HepG2 (cell line): ENCODE results near the gene THRAP3. TPM values are rescaled to one million over a fixed set of nuclear protein-coding genes. Genes with fewer than 3 reads are reported as not detected.
A peak's percentile ranks its signal among the peaks of the same experiment; 100 is the strongest.

ENCODE experiments used
- ARID2 ChIP-seq: sonication (generic); formaldehyde crosslinking; IDR thresholded peaks from 2 replicates; pipeline ENCODE4 v1.8.1; 2022; ENCODE audit warnings: mild to moderate bottlenecking, missing genetic modification reagents, borderline replicate concordance
- ASH2L ChIP-seq: fragments of 300-600, 200-600 bp; sonication (generic); IDR thresholded peaks from 2 replicates; pipeline ENCODE4 v1.7.0; 2017; ENCODE audit warnings: low read depth, mild to moderate bottlenecking, moderate library complexity, mixed read lengths, low read length; ENCODE audit not compliant: insufficient read length
- FOXK2 ChIP-seq: fragments of 450-650 bp; IDR thresholded peaks from 2 replicates; pipeline ENCODE4 v1.6.1; 2016
- GPBP1L1 ChIP-seq: sonication (generic); formaldehyde crosslinking; IDR thresholded peaks from 2 replicates; pipeline ENCODE4 v1.5.0; 2020; ENCODE audit warnings: mild to moderate bottlenecking, missing genetic modification reagents
- HBP1 ChIP-seq: IDR thresholded peaks from 2 replicates; pipeline ENCODE4 v1.6.1; 2016; ENCODE audit warnings: low read depth, control low read depth
- HINFP ChIP-seq: sonication (generic); formaldehyde crosslinking; IDR thresholded peaks from 2 replicates; pipeline ENCODE4 v1.4.0; 2020; ENCODE audit warnings: low read depth, mild to moderate bottlenecking, missing genetic modification reagents
- HMG20A ChIP-seq: IDR thresholded peaks from 2 replicates; pipeline ENCODE4 v1.6.1; 2016; ENCODE audit warnings: borderline replicate concordance
- JUND ChIP-seq: sonication (generic); formaldehyde crosslinking; IDR thresholded peaks from 2 replicates; pipeline ENCODE4 v1.8.0; 2022; ENCODE audit warnings: mild to moderate bottlenecking, missing genetic modification reagents
- KLF13 ChIP-seq: sonication (generic); formaldehyde crosslinking; IDR thresholded peaks from 2 replicates; pipeline ENCODE4 v1.4.0; 2020; ENCODE audit warnings: mild to moderate bottlenecking, missing genetic modification reagents
- RARG ChIP-seq: sonication (generic); formaldehyde crosslinking; IDR thresholded peaks from 2 replicates; pipeline ENCODE4 v1.4.0; 2020; ENCODE audit warnings: low read depth, mild to moderate bottlenecking, missing genetic modification reagents
- SSRP1 ChIP-seq: IDR thresholded peaks from 2 replicates; pipeline ENCODE4 v1.6.1; 2016; ENCODE audit warnings: control low read depth
- TIGD3 ChIP-seq: sonication (generic); formaldehyde crosslinking; IDR thresholded peaks from 2 replicates; pipeline ENCODE4 v1.5.1; 2020; ENCODE audit warnings: mild to moderate bottlenecking, missing genetic modification reagents, borderline replicate concordance
- ZFP36 ChIP-seq: fragments of 150-350 bp; IDR thresholded peaks from 2 replicates; pipeline ENCODE4 v1.6.1; 2018; ENCODE audit warnings: borderline replicate concordance, low read length, low read depth; ENCODE audit not compliant: partially characterized antibody
- ZMYM3 ChIP-seq: sonication (generic); formaldehyde crosslinking; IDR thresholded peaks from 2 replicates; pipeline ENCODE4 v1.5.1; 2020; ENCODE audit warnings: mild to moderate bottlenecking, missing genetic modification reagents
- ZNF121 ChIP-seq: sonication (generic); formaldehyde crosslinking; IDR thresholded peaks from 2 replicates; pipeline ENCODE4 v1.5.0; 2020; ENCODE audit warnings: mild to moderate bottlenecking, missing genetic modification reagents
- ZNF230 ChIP-seq: sonication (generic); formaldehyde crosslinking; IDR thresholded peaks from 2 replicates; pipeline ENCODE4 v1.4.0; 2020; ENCODE audit warnings: mild to moderate bottlenecking, missing genetic modification reagents
- ZNF282 ChIP-seq: fragments of 450-650 bp; IDR thresholded peaks from 2 replicates; pipeline ENCODE4 v1.6.1; 2018; ENCODE audit not compliant: partially characterized antibody
- ZNF790 ChIP-seq: sonication (generic); formaldehyde crosslinking; IDR thresholded peaks from 2 replicates; pipeline ENCODE4 v1.8.0; 2022; ENCODE audit warnings: missing genetic modification reagents, mild to moderate bottlenecking, borderline replicate concordance
- ZNF816 ChIP-seq: sonication (generic); formaldehyde crosslinking; IDR thresholded peaks from 2 replicates; pipeline ENCODE4 v1.8.0; 2022; ENCODE audit warnings: missing genetic modification reagents, mild to moderate bottlenecking, borderline replicate concordance
- ZUFSP ChIP-seq: sonication (generic); formaldehyde crosslinking; IDR thresholded peaks from 2 replicates; pipeline ENCODE4 v1.9.0; 2021; ENCODE audit warnings: missing genetic modification reagents, mild to moderate bottlenecking, borderline replicate concordance
- polyA plus RNA-seq, 8 experiments: library from polyadenylated mRNA; depleted of rRNA in 3 of 8; stranded (reverse) in 7 of 8; unstranded in 1 of 8; fragments of >200 nt; fragmentation: Illumina TruSeq in 4 of 8; extraction: Trizol in 4 of 8; gene quantifications; 2 replicates each; pipeline versions ENCODE4 v1.2.1 to v1.2.3, GENCODE V29; 2011 to 2016; ENCODE audit warnings: low read depth in 4 of 8, missing spikeins in 1 of 8, mixed read lengths in 1 of 8; ENCODE audit not compliant: insufficient read depth in 1 of 8
- total RNA-seq, 5 experiments: library from RNA; depleted of rRNA; stranded (reverse); fragments of >200 nt; fragmentation: Illumina TruSeq; extraction: Trizol; gene quantifications; 2 replicates each; pipeline ENCODE4 v1.2.3, GENCODE V29; 2016; ENCODE audit warnings: low read depth in 1 of 5

THRAP3 gene
- total and polyA plus RNA-seq, 2 of the 13 experiments (the other 11 are each of a cell fraction or from before 2014, with no cell fraction given), result 45.0 to 92.6 TPM

GRCh38 chr1:36306902-36307456 is 82.7 kb downstream of the THRAP3 start (continued):
- TF ChIP-seq TIGD3 (no peak), HINFP (CRISPR knock-in tag) (peak; percentile 19; the same call in 1 of the 2 replicates), ZFP36 (no peak), HMG20A (CRISPR knock-in tag) (no peak), ZNF790 (CRISPR knock-in tag) (peak; percentile 8; the same call in 1 of the 2 replicates), SSRP1 (no peak), ZMYM3 (CRISPR knock-in tag) (0 out of 2 replicates have a peak, but pooled peaks have one; percentile 34), GPBP1L1 (CRISPR knock-in tag) (no peak), ARID2 (CRISPR knock-in tag) (no peak), FOXK2 (no peak), ZNF816 (CRISPR knock-in tag) (no peak), ASH2L (no peak), ZUFSP (CRISPR knock-in tag) (no peak), ZNF121 (CRISPR knock-in tag) (no peak), RARG (CRISPR knock-in tag) (no peak), JUND (CRISPR knock-in tag) (no peak), HBP1 (CRISPR knock-in tag) (peak; percentile 87; the same call in 1 of the 2 replicates), KLF13 (no peak), ZNF230 (CRISPR knock-in tag) (no peak), ZNF282 (no peak)
